ES-I3 (cell line): ENCODE data around the gene CLEC11A.

ENCODE experiments used
- H3K36me3 ChIP-seq: 2 replicates; pipeline ENCODE4 v1.6.1; 2013; ENCODE audit warnings: mild to moderate bottlenecking, low read length, control low read depth, moderate library complexity; ENCODE audit not compliant: insufficient read depth
- H3K4me1 ChIP-seq: 2 replicates; pipeline ENCODE4 v1.6.1; 2013; ENCODE audit warnings: mild to moderate bottlenecking, control low read depth, low read length; ENCODE audit not compliant: insufficient read depth
- H3K9ac ChIP-seq: 2 replicates; pipeline ENCODE4 v1.6.1; 2013; ENCODE audit warnings: low read depth, mild to moderate bottlenecking, low read length, moderate library complexity
- H3K9me3 ChIP-seq: 2 replicates; pipeline ENCODE4 v1.6.1; 2013; ENCODE audit warnings: mild to moderate bottlenecking, low read length, moderate library complexity; ENCODE audit not compliant: control insufficient read depth, insufficient read depth

Gene CLEC11A

GRCh38 chr19:50723069-50723468 is at the start of gene CLEC11A:
TSS of gene CLEC11A (plus strand) at chr19:50723364. CDS start at chr19:50723526, 162 bp downstream.
- Histone ChIP-seq H3K36me3 (no peaks in the 10 kb centered on the region), H3K9me3 (no peaks in the 10 kb centered on the region), H3K4me1 (peaks cover 18% of the 10 kb centered on the region), H3K9ac (peak within 1 kb of the TSS; percentile 42; the same call in 1 of the 2 replicates)

GRCh38 chr19:50676625-50677197 is 46.5 kb upstream of the CLEC11A start:
- H3K36me3 ChIP-seq, result no peaks in the 10 kb centered on the region
- H3K9ac ChIP-seq, result no peak overlapping the region
- peaks cover 12% of the 10 kb centered on the region for H3K4me1 ChIP-seq
- H3K9me3 ChIP-seq, result no peaks in the 10 kb centered on the region

GRCh38 chr19:50677636-50678035 is 45.5 kb upstream of the CLEC11A start:
- Histone ChIP-seq H3K4me1 (peaks cover 12% of the 10 kb centered on the region), H3K9me3 (no peaks in the 10 kb centered on the region), H3K36me3 (no peaks in the 10 kb centered on the region), H3K9ac (no peak overlapping the region; the same call in 1 of the 2 replicates)

GRCh38 chr19:50678323-50678722 is 44.8 kb upstream of the CLEC11A start:
- Histone ChIP-seq H3K9ac (no peak overlapping the region; the same call in 1 of the 2 replicates), H3K4me1 (peaks cover 12% of the 10 kb centered on the region), H3K36me3 (no peaks in the 10 kb centered on the region), H3K9me3 (no peaks in the 10 kb centered on the region)

GRCh38 chr19:50679177-50680125 is 43.7 kb upstream of the CLEC11A start:
- Histone ChIP-seq H3K36me3 (no peaks in the 10 kb centered on the region), H3K4me1 (peaks cover 8% of the 10 kb centered on the region), H3K9me3 (no peaks in the 10 kb centered on the region), H3K9ac (no peak overlapping the region)

GRCh38 chr19:50686310-50687032 is 36.7 kb upstream of the CLEC11A start:
- no peaks in the 10 kb centered on the region; the same call in 1 of the 2 replicates for H3K4me1 ChIP-seq
- H3K36me3 ChIP-seq, result no peaks in the 10 kb centered on the region
- H3K9ac ChIP-seq, result no peak overlapping the region
- H3K9me3 ChIP-seq, result no peaks in the 10 kb centered on the region

GRCh38 chr19:50688766-50689165 is 34.4 kb upstream of the CLEC11A start:
- Histone ChIP-seq H3K36me3 (no peaks in the 10 kb centered on the region), H3K4me1 (peaks cover 3% of the 10 kb centered on the region), H3K9ac (no peak overlapping the region), H3K9me3 (no peaks in the 10 kb centered on the region)

- peaks cover 5% of the 10 kb centered on the region for H3K4me1 ChIP-seq
- H3K9me3 ChIP-seq, result no peaks in the 10 kb centered on the region
- H3K36me3 ChIP-seq, result no peaks in the 10 kb centered on the region
- no peak overlapping the region for H3K9ac ChIP-seq
These were observed 32.7 kb upstream of the CLEC11A start for GRCh38 chr19:50690439-50690838.

- H3K4me1 ChIP-seq, result peaks cover 5% of the 10 kb centered on the region; the same call in 1 of the 2 replicates
- H3K9me3 ChIP-seq, result no peaks in the 10 kb centered on the region
- no peaks in the 10 kb centered on the region for H3K36me3 ChIP-seq
- H3K9ac ChIP-seq, result no peak overlapping the region
These were observed 29.8 kb upstream of the CLEC11A start for GRCh38 chr19:50693064-50693975.

GRCh38 chr19:50694815-50695145 is 28.4 kb upstream of the CLEC11A start:
- Histone ChIP-seq H3K9ac (no peak overlapping the region), H3K4me1 (peaks cover 5% of the 10 kb centered on the region; the same call in 1 of the 2 replicates), H3K9me3 (no peaks in the 10 kb centered on the region), H3K36me3 (no peaks in the 10 kb centered on the region)

GRCh38 chr19:50695251-50696093 is 27.7 kb upstream of the CLEC11A start:
- no peaks in the 10 kb centered on the region for H3K9me3 ChIP-seq
- H3K9ac ChIP-seq, result peak overlapping the region; percentile 32; the same call in 1 of the 2 replicates
- H3K36me3 ChIP-seq, result no peaks in the 10 kb centered on the region
- H3K4me1 ChIP-seq, result peaks cover 5% of the 10 kb centered on the region; the same call in 1 of the 2 replicates

- Histone ChIP-seq H3K4me1 (peaks cover 5% of the 10 kb centered on the region; the same call in 1 of the 2 replicates), H3K9me3 (no peaks in the 10 kb centered on the region), H3K9ac (0 out of 2 replicates have a peak overlapping the region, but pooled peaks have one; percentile 32), H3K36me3 (no peaks in the 10 kb centered on the region)
These were observed 27.1 kb upstream of the CLEC11A start for GRCh38 chr19:50696094-50696483.
